Stimulated activated CD4-positive, alpha-beta T cell treated with anti-CD3 and anti-CD28 coated beads, Interleukin-12 subunit alpha, Interleukin-12 subunit beta, amount 100 ng/mL, for 4 hours (primary cell): ENCODE data around the gene ADAMTS2.
"Not testable (repeated sequence)": the region's sequence is repeated elsewhere in the genome, so short reads cannot be mapped to it uniquely, and the experiment has no call there.

Experiments
- DNase-seq: peaks from one replicate; pipeline ENCODE4 v3.0.0-alpha.2; 2020

ADAMTS2 gene

GRCh38 chr5:179324316-179324715 is 20.9 kb downstream of the ADAMTS2 start:
- DNase-seq, result not testable (repeated sequence)

GRCh38 chr5:179323026-179323870 is 22.0 kb downstream of the ADAMTS2 start:
- DNase-seq, result no peak

DNA sequence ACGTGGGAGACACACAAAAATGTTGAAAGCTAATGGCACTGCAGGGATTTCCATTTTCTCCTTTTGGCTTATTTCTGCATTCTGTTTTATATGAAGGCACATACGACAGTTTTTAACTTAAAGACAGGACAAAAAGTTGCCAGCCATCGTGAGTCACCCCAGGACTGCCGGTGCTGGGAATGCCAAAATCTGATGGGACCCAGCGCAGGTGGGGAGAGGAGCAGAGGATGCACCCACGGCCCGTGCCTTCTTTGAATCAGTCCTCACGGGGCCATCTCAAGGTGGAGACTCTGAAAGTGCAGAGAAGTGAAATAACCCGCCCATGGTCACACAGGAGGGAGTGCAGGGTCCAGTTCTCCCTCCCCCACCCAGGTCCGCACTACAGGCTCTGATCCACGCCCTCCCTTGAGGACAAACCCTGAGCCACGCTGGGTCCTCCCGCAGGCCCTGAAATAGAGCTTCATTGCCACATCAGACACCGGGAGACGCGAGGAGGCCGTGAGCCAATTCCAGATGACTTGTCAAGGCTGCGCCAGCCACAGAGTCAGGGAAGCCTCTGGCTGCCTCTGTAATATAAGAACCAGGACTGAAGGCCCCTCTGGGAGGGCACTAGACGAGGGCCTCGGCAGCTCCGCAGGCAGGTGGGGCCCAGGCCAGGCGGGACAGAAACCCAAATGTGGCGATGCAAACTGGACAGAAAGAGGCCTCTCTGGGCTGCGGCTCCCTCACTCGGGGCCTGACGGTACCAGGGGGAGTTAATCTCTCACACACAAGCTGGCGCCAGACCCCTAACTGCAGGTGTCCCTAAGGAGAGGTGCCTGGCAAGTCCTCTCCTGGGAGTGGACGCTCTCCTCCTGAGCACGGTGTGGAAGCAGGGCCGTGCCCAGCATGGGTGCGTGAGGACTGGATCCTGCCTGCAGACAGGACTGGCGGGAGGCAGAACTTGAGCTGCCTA is 22.9 kb downstream of the ADAMTS2 start:
- DNase-seq, result no peak

DNA sequence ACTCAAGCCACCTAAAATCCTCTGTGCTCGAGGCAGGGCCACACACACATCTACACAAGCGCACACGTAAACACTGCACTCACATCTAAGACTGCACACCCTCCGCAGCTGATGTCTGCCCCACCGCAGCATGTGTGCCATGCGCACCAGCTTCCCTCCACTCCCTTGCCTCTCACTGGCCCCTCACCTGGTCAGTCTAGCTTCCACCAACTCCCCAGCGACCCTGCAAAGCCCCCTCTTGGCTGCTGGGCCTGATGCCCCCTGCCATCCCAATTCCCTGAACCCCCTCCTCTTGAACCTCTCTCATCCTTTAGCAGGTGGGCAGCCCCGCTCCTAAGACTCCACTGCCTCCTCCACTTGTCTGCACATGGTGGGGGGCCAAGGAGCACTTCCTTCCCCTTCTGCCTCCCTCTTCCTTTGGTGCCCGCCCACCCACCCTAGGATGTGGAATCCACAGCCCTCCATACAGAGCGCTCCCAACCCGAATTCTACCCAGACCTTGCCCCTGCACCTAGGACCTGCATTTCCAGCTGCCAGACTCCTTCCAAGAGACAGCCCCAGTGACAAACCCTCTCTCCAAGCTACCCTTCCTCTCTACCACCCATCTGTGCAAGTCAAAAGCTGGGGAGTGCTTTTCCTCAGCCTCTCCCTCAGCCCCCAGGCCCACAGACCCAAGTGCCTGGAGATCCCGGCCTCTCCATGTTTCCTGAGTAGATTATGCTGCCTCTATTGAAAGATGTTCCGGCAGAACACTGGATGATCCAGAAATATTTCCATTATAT is 23.9 kb downstream of the ADAMTS2 start:
- no peak for DNase-seq

GRCh38 chr5:179319741-179320281 is 25.4 kb downstream of the ADAMTS2 start:
- no peak for DNase-seq

- DNase-seq, result no peak
These were observed 26.1 kb downstream of the ADAMTS2 start for GRCh38 chr5:179319123-179319522.

GRCh38 chr5:179318221-179318955 is 26.9 kb downstream of the ADAMTS2 start:
- no peak for DNase-seq

DNA sequence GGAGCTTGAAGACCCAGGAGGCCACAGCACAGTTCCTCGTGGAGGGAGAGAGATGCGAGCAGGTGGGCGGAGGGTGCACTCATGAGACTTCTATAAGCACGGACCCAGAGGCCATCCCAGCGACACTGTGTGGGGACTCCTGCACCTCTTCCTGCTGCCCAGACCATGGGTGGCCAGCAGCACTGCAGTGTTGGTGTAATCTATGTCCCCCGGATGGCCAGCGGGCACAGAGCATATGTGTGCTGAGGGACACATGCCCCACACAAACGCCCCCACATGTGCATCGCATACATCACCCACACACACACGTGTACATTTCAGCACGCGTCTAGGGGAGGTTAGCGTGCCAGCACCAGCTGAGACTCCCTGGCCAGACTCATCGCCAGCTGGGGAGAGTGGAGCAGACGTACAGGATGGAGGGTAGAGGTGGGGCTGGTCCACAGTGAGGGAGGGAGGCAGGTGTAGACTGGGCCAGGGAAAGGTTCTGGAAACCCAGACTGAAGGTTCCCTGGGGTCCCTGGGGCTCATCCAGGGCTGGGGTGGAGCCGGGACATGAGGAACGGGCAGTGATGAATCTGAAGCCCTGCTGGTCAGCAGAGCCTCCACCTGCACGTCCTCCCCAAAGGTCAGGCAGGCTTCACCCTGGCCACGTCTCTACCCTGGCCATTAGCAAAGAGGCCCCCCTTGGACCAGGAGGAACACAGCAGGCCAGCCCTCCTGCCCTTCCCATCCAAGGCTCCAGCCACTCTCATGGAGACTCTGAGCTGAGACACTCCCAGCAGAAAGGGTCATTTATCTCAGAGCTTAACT is 27.6 kb downstream of the ADAMTS2 start:
- DNase-seq, result no peak

DNA sequence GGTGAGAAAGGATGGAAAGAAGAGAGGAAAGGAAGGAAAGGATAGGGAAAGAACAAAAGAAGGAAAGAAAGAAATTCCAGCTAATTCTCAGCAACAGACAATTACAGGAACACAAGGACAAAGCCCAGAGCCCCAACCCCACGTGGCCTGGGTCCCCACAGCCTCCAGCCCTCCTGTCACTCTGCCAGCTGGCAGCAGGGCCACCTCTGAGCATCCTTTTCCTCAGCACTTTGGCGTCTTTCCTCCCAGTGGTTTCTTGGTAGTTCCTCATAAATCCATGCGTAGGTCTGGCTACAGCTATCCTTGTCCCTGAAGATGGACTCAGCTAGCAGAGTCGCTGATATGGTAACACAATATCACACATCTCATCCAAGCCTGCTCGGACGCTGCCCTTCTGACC is 28.3 kb downstream of the ADAMTS2 start:
- no peak for DNase-seq

- no peak for DNase-seq
These were observed 29.1 kb downstream of the ADAMTS2 start for GRCh38 chr5:179316111-179316551.

DNA sequence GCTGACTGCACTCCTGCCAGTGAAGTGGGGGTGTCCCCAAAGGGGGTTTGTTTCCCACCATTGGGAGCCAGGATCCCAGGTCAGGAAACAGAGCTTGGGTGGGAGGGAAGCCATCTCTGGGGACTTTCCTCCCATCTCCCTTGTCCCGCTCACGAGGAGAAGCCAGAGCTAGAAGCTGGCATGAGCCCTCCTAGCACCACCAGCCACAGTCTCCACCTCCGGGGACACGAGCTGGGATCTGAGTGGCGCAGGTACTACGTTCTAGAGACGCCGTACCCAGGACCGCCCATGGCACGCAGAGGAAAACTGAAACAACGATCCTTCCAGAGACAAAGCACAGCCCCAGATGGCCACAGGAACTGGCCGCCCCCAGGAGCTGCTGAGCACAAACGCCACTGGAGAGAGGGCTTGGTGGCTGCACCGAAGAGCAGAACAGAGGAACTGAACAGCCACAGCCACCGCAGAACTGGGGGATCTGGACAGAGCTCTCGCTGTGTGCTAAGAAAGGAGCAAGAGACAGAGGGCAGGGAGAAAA is 29.8 kb downstream of the ADAMTS2 start:
- no peak for DNase-seq

DNA sequence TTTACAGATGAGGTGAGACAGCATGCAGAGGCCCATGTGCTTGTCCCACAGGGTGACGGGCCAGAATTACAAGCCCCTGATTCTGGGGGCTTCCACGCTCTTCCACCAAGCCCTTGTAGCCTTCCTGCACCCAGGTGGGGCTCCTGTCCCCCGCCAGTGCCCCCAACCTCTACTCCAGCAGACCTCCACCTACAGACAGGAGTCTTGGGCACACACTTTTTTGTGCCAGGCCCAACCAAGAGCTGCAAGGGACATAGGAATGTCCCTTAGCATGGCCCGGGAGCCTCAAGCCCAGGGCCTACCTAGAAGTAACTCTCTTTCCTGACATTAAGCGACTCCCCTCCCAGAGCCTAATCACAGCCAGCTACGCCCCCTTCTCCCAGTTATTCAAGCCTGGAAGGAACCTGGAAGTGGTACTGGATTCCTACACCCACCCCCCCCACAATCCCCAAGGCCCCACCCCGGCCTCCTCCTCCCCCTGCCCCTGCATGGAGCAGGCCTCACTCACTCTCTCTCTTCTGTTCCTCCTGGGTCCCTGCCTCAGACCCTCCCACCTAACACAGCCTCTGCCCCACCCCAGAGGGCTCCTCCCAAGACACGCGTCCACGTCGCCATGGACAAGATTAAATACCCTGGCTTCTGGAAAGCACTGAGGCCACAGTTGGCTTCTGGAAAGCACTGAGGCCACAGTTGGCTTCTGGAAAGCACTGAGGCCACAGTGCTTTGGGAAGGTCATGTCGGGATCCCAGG is 30.5 kb downstream of the ADAMTS2 start:
- no peak for DNase-seq

GRCh38 chr5:179313849-179314521 is 31.3 kb downstream of the ADAMTS2 start:
- no peak for DNase-seq

DNA sequence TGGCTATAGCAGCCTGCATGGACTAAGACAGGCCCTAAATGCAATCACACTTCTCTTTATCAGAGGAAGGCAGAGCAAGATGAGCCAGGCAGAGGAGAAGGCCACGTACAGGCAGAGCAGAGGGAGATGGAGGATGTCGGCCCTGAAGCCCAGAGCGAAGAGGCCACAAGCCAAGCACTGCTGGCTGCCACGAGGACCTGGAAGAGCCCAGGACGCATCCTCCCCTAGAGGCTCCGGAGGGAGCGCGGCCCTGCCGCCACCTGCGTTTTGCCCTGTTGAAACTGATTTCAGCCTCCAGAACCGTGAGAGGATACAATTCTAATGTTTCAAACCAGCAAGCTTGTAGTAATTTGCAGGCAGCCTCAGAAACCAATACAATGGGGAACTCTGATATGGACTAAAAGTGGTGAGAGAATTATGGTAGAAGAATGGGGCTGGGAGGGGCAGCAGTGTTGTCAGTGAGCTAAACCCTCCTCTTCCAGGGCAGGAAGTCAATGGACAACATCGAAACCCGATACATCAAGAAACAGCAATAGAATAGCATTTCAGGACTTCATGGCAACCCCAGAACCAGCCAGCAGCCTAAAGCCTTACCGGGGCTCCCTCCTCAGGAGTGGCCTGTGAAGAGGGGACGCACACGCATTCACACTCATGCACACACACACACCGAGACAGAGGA is 32.6 kb downstream of the ADAMTS2 start:
- no peak for DNase-seq

- DNase-seq, result no peak
These were observed 33.7 kb downstream of the ADAMTS2 start for GRCh38 chr5:179311581-179311980.

DNA sequence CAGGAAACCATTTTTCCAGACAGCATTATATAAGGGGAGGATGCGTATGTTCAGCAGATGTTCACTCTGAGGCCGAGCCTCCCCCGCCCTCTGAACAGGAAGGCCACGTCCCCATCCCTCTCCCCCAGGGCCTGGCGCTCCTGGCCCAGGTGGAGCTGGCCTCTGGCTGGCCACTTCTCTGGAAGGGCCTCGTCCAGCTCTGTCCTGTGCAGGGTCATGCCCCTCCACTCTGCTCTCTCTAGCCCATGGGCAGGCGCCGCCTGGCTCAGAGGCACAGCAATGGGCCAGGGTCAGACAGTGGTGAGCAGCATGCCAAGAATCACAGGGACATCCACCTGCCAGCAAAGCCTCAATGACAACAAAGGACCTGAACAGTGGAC is 34.2 kb downstream of the ADAMTS2 start:
- no peak for DNase-seq

DNA sequence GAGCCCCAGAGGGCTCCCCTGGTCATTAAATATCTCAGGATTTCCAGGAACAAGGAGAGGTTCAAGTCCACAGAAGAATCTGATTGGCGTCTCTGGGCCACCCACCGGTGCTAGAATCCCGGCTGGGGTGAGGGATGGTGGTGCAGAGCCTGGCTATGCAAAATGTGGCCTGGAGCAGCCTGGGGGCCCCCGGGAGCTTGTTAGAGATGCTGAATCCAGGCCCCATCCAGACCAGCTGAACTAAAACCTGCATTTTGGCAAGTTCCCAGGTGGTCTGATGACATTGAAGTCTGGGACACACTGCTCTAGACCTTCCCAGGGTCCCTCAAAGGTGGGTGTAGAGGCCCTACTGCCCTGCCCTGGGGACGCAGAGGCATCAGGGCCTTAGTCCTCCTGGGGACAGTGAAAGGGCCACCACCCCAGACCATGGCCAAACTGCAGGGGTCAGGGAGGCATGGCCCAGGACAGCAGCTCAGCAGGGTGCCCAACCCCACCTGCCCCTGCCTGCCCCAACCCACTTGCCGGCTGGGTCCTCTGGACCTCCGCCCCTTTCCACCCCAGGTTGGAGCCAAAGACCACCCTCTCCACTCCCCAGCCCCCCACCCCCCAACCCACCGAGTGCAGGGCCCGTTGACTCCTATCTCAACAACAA is 34.7 kb downstream of the ADAMTS2 start:
- no peak for DNase-seq

DNA sequence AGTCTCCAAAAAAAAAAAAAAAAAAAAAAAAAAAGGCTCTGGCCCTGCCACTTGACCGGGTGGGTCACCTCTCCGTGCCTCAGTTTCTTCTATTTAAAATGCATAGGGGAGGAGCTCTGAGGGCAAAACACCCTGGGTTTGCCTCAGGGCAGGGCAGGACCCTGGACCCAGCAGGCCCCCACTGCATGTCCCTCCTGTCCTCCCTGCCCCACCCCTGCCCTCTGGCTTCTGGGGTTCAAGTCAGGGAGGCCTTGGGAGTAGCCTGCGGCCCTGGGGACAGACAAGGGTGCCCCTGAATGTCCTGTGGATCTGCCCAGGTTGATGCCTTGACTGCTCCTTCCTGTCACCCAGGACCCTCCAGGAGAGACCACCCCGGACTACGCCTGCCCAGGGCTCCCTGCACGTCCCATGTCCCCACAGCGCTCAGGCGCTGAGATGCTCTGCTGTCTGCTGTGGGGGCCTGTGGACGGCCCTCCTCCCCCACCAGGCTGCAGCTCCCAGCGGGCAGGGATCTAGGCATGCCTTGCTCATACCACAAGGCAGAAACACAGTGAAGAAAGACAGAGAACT is 35.4 kb downstream of the ADAMTS2 start:
- DNase-seq, result no peak
